Neuron (in vitro differentiated cells): ENCODE data around the gene ZNF750.
"Not testable (repeated sequence)": the region's sequence is repeated elsewhere in the genome, so short reads cannot be mapped to it uniquely, and the experiment has no call there.

Experiments
- H2AFZ ChIP-seq: one replicate; pipeline ENCODE4 v1.6.1; 2013; ENCODE audit warnings: low read depth, mild to moderate bottlenecking, inconsistent platforms, low read length, moderate library complexity
- H3K27me3 ChIP-seq: one replicate; pipeline ENCODE4 v1.6.1; 2013; ENCODE audit warnings: low read length; ENCODE audit not compliant: insufficient read depth
- H3K36me3 ChIP-seq: one replicate; pipeline ENCODE4 v1.6.1; 2013; ENCODE audit warnings: low read length; ENCODE audit not compliant: insufficient read depth
- H3K4me1 ChIP-seq: one replicate; pipeline ENCODE4 v1.6.1; 2013; ENCODE audit warnings: low read length; ENCODE audit not compliant: insufficient read depth
- H3K4me3 ChIP-seq: 2 replicates; pipeline ENCODE4 v1.5.1; 2013; ENCODE audit warnings: mild to moderate bottlenecking, low read length, moderate library complexity
- H3K9me3 ChIP-seq: one replicate; pipeline ENCODE4 v1.6.1; 2013; ENCODE audit warnings: low read length

The ZNF750 gene

DNA sequence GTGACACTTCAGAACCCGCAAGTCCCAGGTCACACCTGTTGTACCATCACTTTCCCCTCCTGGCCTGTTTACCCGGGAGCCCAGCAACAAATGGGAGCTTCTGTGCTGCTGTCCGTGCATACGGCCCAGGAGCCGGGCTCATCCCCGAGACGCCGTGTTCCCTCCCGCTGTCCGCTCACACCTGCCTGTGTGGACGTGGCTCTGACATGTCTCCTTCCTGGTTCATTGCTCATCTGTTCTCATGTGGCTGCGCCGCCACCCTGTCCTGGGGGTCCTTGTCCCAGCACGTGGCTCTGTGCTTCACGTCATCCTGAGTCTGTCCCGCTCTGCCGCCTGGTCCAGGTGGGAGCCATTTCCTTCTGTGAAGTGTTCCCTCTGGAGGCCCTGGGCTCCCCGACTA lies 50.0 kb downstream of the ZNF750 start:
- Histone ChIP-seq H3K4me1 (no peaks in the 10 kb centered on the region), H3K4me3 (no peak overlapping the region), H3K9me3 (no peaks in the 10 kb centered on the region), H3K27me3 (no peaks in the 10 kb centered on the region), H2AFZ (no peak overlapping the region), H3K36me3 (peaks cover 20% of the 10 kb centered on the region)

DNA sequence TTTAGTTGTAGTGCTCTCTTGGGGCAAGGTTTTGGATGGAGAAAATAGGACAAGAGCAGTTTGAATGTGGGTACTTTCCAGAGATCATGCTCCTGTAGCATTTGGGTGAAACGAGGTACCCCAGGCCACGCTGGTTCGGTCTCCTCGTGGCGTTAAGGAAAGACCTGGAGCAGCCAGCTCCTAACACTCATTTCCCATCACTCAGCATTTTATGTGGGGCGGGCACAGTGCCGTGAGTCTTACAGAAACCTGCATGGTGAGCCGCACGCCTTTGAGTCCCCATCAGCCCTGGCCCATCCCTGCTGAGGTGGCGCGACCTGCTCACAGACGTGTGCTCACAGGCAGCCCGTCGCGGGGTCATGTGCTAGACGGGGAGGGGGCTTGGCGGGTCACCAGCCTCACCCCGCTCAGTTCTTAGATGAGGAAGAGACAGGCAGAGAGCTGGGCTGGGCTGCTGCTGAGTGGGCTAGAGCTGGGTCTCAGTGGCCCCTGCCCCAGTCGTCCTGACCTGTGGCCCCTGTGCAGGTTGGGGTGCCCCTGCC lies 50.7 kb downstream of the ZNF750 start:
- no peaks in the 10 kb centered on the region for H3K4me1 ChIP-seq
- H3K9me3 ChIP-seq = no peaks in the 10 kb centered on the region
- peaks cover 27% of the 10 kb centered on the region for H3K36me3 ChIP-seq
- H2AFZ ChIP-seq = no peak overlapping the region
- no peaks in the 10 kb centered on the region for H3K27me3 ChIP-seq
- H3K4me3 ChIP-seq = no peak overlapping the region

DNA sequence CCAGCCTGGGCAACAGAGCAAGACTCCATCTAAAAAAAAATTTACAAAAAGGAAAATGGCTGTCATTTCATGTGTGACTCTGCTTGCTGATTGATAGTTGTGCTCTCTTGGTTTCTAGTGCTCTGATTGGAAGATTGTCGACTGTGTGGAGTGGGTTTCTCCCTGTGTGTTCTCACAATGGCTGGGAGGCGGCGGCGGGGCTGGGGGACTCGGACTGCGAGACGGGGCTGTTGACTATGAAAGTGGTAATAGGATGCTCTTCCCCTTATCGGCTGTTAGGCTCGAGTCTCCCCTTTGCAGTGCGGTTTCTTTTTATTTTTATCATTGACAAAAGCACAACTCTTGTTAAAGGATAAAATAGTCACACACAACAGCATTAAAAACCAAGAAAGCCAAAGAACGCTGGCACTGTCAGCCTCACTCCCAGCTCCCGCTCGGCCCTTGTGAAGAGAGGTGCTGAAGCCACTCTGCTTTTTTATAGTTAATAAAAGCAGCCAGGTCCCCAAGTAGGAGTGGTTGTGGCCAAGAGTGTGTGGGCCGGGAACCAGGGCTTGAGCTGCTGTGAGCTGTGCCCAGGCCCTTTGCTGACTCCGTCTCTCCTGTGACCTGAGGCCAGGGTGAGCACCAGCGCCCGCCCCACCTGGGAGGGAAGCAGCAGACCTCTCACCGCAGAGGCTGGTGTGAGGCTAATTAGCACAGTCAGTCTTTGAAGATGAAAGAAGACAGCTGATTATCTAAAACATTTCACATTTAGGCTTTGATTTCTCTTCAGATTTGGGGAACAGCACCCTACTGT lies 51.4 kb downstream of the ZNF750 start:
- Histone ChIP-seq H3K36me3 (peaks cover 33% of the 10 kb centered on the region), H2AFZ (no peak overlapping the region), H3K9me3 (no peaks in the 10 kb centered on the region), H3K27me3 (no peaks in the 10 kb centered on the region), H3K4me1 (no peaks in the 10 kb centered on the region), H3K4me3 (no peak overlapping the region)

DNA sequence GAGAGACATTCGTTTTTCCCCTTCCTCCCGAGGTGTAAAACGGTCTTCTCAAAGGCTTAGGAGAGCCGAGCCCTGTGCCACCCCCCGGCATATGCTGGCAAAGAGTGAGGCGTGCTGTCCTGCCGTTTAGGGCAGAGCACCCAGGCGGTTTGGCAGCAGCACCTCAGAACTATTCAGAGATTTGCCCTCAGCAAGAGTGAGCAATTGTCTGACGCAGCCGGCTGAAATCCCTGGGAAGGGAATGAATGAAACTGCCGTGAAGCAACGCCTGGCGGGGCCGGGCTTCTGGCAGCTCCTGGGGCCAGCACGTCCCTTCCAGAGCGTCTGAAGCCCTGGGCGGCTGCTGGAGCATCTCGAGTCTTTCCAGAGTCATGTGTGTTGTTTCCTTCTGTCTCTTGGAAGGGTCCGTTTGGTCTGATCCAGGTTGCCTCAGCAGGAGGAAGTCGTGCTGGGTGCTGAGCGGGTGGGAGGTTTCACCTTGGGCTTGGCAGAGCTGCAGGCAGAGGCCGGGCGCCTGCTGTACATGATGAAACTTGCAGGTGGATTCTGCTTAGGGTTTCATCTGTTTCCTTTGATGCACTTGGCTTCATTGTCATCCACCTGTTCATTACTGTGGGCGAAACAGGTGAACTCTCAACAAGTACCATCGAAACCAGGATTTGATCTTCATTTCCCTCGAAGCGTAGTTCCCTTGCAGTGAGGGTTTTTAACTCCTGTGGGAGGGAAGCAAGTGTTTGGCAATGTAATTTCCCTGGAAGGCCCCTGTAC lies 52.6 kb downstream of the ZNF750 start:
- H3K9me3 ChIP-seq = no peaks in the 10 kb centered on the region
- H3K27me3 ChIP-seq = no peaks in the 10 kb centered on the region
- H3K4me3 ChIP-seq = no peak overlapping the region
- no peaks in the 10 kb centered on the region for H3K4me1 ChIP-seq
- H2AFZ ChIP-seq = no peak overlapping the region
- peaks cover 42% of the 10 kb centered on the region for H3K36me3 ChIP-seq

DNA sequence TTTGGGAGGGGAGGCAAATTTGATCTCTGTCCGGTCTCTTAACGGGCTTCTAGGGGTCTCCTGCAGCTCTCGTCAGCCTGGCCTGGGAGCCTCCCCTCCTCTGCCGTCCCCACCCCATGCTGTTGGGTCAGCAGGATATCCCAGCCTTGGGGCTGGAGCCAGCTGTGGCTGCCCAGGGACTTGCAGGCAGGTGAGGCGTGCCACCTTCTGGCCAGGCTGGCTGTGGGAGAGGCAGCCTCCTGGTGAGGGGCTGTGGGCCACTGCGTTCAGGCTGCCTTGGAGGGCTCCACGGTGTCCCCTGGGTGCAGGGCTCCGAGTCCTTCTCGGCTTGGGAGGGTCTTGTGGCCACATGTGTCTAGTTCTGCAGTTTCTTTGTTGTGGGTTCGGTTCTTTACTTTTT lies 53.4 kb downstream of the ZNF750 start:
- Histone ChIP-seq H3K9me3 (no peaks in the 10 kb centered on the region), H3K4me3 (no peak overlapping the region), H3K4me1 (peaks cover 4% of the 10 kb centered on the region), H3K27me3 (no peaks in the 10 kb centered on the region), H3K36me3 (peaks cover 44% of the 10 kb centered on the region), H2AFZ (no peak overlapping the region)

DNA sequence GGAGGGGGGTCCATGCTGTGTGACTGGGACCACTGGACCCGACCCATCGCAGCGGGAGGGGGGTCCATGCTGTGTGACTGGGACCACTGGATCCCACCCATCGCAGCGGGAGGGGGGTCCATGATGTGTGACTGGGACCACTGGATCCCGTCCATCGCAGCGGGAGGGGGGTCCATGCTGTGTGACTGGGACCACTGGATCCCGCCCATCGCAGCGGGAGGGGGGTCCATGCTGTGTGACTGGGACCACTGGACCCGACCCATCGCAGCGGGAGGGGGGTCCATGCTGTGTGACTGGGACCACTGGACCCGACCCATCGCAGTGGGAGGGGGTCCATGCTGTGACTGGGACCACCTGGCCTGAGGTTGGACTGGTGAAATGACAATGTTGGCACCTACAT lies 54.2 kb downstream of the ZNF750 start:
- H3K27me3 ChIP-seq, H3K4me1 ChIP-seq, H3K9me3 ChIP-seq, H2AFZ ChIP-seq, H3K4me3 ChIP-seq: not testable (repeated sequence)
- peaks cover 40% of the 10 kb centered on the region for H3K36me3 ChIP-seq

DNA sequence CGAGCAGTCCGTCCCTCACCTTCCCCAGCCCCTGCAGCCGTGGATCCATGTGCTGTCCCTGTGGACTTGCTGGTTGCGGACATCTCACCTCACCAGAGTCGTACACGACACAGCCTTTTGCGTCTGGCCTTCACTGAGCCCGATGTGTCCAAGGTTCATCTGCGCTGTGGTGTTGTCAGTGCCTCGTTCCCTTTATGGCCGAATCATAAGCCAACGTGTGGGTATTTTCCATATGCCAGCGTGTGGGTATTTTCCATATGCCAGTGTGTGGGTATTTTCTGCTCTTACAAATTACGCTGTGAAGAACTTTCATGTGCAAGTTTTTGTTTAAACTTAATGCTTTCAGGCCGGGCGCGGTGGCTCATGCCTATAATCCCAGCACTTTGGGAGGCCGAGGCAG lies 56.3 kb downstream of the ZNF750 start:
- H3K27me3 ChIP-seq = no peaks in the 10 kb centered on the region
- peaks cover 4% of the 10 kb centered on the region for H3K4me1 ChIP-seq
- H3K9me3 ChIP-seq = no peaks in the 10 kb centered on the region
- no peak overlapping the region for H2AFZ ChIP-seq
- H3K36me3 ChIP-seq = peaks cover 30% of the 10 kb centered on the region
- H3K4me3 ChIP-seq = no peak overlapping the region

DNA sequence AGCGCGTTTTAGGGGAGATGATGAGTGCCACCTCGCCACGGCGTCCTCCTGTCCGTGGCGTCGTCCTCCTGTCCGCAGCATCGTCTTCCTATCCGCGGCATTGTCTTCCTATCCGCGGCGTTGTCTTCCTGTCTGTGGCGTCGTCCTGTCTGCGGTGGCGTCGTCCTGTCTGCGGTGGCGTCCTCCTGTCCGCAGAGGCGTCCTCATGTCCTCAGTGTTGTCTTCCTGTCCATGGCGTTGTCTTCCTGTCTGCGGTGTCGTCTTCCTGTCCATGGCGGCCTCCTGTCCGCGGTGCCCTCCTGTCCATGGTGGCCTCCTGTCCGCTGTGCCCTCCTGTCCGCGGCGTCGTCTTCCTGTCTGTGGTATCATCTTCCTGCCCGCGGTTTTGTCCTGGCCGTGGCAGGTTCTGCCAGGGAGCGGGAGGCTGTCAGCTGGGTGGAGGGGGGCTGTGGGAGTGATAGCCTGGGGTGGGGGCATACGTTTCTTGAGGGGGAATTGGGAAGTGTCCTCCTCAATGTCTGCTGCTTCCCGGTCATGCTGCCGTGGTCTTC lies 57.1 kb downstream of the ZNF750 start:
- Histone ChIP-seq H3K27me3 (no peaks in the 10 kb centered on the region), H3K4me1 (peaks cover 4% of the 10 kb centered on the region), H2AFZ (no peak overlapping the region), H3K9me3 (no peaks in the 10 kb centered on the region), H3K4me3 (no peak overlapping the region), H3K36me3 (peaks cover 30% of the 10 kb centered on the region)

DNA sequence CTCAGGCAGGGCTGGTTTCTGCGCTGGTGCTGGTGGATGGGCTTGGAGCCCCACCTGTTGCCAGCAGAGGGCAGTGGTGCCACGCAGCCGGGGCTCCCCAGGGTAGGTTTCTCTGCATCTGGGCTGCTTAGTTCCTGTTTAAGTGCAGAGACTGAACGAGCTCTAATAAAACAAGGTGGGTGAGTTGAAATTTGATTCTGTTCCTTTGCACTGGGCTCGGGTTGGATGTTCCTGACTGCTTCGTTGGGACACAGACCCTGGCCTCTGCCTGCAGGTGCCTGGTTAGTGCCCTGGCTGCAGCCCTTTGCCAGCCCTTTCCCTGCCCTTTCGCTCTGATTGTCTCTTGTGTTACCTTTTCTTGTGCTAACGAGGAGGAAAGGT lies 57.9 kb downstream of the ZNF750 start:
- no peaks in the 10 kb centered on the region for H3K9me3 ChIP-seq
- no peaks in the 10 kb centered on the region for H3K27me3 ChIP-seq
- H3K4me1 ChIP-seq = peaks cover 4% of the 10 kb centered on the region
- no peak overlapping the region for H2AFZ ChIP-seq
- no peak overlapping the region for H3K4me3 ChIP-seq
- H3K36me3 ChIP-seq = peaks cover 32% of the 10 kb centered on the region

DNA sequence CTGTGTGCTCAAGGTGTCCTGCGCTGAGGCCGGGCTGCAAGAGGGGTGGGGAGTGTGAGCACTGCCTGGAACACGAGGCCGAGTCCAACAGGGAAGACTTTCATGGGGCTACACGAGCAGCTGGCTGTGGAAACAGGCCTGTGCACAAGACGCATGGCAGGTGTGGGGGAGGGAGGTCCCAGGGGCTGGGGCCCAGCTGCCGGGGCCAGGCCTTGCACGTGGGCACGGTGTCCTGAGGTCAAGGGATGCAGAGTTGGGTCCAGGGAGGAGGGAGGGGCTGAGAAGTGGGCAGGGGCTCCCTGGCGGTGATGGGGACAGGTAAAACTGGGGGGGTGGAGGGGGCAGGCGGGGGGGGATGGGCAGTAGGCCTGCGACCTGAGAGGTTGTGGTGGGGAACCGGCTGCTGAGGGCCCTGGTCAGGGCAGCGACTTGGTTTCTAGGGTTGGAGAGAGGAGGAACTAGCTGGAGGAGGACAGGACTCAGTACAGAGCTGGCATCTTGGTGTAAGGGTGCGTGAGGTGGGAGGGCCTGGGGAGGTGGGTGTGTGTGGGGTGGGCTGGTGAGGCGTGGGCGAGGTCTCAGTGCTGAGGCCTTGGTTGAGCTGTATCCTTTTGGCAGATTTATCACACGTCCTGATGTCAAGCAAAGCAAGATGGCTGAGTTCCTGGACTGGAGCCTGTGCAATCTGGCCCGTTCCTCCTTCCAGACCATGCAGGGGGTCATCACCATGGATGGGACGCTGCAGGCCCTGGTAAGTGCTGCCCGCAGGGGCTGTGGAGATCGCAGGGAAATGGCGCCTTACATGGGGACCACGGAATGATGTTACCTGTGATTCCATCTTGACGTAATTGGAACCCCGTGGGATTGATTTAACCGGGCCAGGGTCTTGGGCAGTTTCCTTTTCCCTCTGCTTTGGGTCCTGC lies 58.6 kb downstream of the ZNF750 start:
- Histone ChIP-seq H3K27me3 (no peaks in the 10 kb centered on the region), H3K9me3 (peaks cover 5% of the 10 kb centered on the region), H3K4me3 (no peak overlapping the region), H3K36me3 (peaks cover 35% of the 10 kb centered on the region), H3K4me1 (peaks cover 4% of the 10 kb centered on the region), H2AFZ (no peak overlapping the region)

DNA sequence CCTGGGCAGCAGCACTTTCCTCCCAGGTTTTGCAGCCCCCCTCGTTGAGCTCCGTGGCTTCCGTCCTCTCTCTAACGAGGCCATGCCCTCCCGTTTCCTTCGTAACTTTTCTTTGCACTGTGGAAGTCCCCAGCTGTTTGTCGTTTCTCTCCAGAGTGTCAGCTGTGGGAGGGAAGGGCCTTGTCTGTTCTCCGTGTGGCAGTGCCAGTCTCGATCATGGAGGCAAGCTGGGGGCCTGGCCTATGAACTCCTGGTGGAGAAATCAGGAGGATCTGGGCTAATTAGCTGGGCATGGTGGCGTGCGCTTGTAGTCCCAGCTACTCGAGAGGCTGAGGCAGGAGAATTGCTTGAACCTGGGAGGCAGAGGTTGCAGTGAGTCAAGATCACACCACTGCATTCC lies 59.6 kb downstream of the ZNF750 start:
- Histone ChIP-seq H3K9me3 (peaks cover 5% of the 10 kb centered on the region), H3K4me3 (no peak overlapping the region), H3K4me1 (peaks cover 4% of the 10 kb centered on the region), H2AFZ (no peak overlapping the region), H3K36me3 (peaks cover 42% of the 10 kb centered on the region), H3K27me3 (no peaks in the 10 kb centered on the region)

DNA sequence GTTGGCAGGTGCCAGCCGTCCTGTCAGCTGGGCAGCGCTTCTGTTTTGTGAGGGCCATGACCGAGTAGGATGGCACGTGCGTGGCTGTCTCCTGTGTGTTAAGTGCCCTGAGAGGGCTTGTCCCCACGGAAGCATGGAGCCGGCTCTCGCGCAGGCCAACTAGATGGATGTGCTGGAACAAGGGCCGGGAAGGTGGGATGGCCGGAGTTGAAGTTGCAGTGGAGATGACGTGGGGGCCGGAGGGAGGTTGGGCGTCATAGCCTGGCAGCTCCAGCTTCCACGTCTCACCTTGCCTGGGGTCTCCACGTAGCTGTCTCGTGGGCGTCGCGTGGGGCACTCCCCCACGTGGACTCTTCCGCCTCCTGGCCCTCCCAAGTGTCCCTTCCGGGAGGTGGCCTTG lies 60.3 kb downstream of the ZNF750 start:
- Histone ChIP-seq H3K9me3 (peaks cover 5% of the 10 kb centered on the region), H3K27me3 (no peaks in the 10 kb centered on the region), H2AFZ (no peak overlapping the region), H3K4me1 (peaks cover 4% of the 10 kb centered on the region), H3K36me3 (peaks cover 46% of the 10 kb centered on the region), H3K4me3 (no peak overlapping the region)
